Nephron progenitor cell (in vitro differentiated cells): ENCODE data around the gene CPNE1.

Experiments
- DNase-seq: peaks from one replicate; pipeline ENCODE4 v3.0.0; 2021
- H3K27ac Mint-ChIP-seq: 2 replicates; pipeline ENCODE4 v1.8.0; 2021; ENCODE audit warnings: mild to moderate bottlenecking, moderate library complexity, mixed read lengths
- H3K27me3 Mint-ChIP-seq: 2 replicates; pipeline ENCODE4 v1.8.0; 2021; ENCODE audit warnings: mild to moderate bottlenecking, low read depth, mixed read lengths; ENCODE audit not compliant: poor library complexity
- H3K36me3 Mint-ChIP-seq: 2 replicates; pipeline ENCODE4 v1.8.0; 2021; ENCODE audit warnings: low read depth, mixed read lengths
- H3K4me1 Mint-ChIP-seq: 2 replicates; pipeline ENCODE4 v1.8.0; 2021; ENCODE audit warnings: mixed read lengths
- H3K4me3 Mint-ChIP-seq: 2 replicates; pipeline ENCODE4 v1.8.0; 2021; ENCODE audit warnings: mild to moderate bottlenecking, moderate library complexity, mixed read lengths
- H3K9me3 Mint-ChIP-seq: 2 replicates; pipeline ENCODE4 v1.8.0; 2021; ENCODE audit warnings: mild to moderate bottlenecking, moderate library complexity, mixed read lengths
- CTCF ChIP-seq: fragments of 200-600 bp; sonication (generic); IDR thresholded peaks from 2 replicates; pipeline ENCODE4 v1.5.0; 2021; ENCODE audit warnings: antibody characterized with exemption

The CPNE1 gene

GRCh38 chr20:35681960-35682359, 17.3 kb upstream of the CPNE1 start:
- peaks cover 2% of the 10 kb centered on the region for H3K9me3 Mint-ChIP-seq
- peaks cover 11% of the 10 kb centered on the region for H3K4me1 Mint-ChIP-seq

GRCh38 chr20:35680452-35681183, 15.9 kb upstream of the CPNE1 start:
- H3K36me3 Mint-ChIP-seq = peaks cover 5% of the 10 kb centered on the region
- H3K27ac Mint-ChIP-seq = peak overlapping the region; percentile 50
- TF ChIP-seq CTCF = no peak
- H3K9me3 Mint-ChIP-seq = no peaks in the 10 kb centered on the region
- no peaks in the 10 kb centered on the region for H3K27me3 Mint-ChIP-seq
- H3K4me1 Mint-ChIP-seq = peaks cover 11% of the 10 kb centered on the region
- no peak for DNase-seq
- H3K4me3 Mint-ChIP-seq = no peak overlapping the region

More at GRCh38 chr20:35681960-35682359, 17.3 kb upstream of the CPNE1 start:
- no peak overlapping the region for H3K27ac Mint-ChIP-seq
- peaks cover 16% of the 10 kb centered on the region for H3K36me3 Mint-ChIP-seq
- DNase-seq = no peak
- TF ChIP-seq CTCF = no peak
- H3K27me3 Mint-ChIP-seq = no peaks in the 10 kb centered on the region
- no peak overlapping the region for H3K4me3 Mint-ChIP-seq

- DNase-seq = no peak
- Mint-ChIP-seq H3K9me3 (no peaks in the 10 kb centered on the region), H3K4me1 (peaks cover 8% of the 10 kb centered on the region), H3K4me3 (no peak overlapping the region), H3K36me3 (peaks cover 27% of the 10 kb centered on the region), H3K27me3 (no peaks in the 10 kb centered on the region), H3K27ac (no peak overlapping the region)
- TF ChIP-seq CTCF = no peak
These were observed 10.2 kb upstream of the CPNE1 start for GRCh38 chr20:35674921-35675320.

GRCh38 chr20:35673884-35674283, 9.2 kb upstream of the CPNE1 start:
- no peak overlapping the region for H3K4me3 Mint-ChIP-seq
- H3K4me1 Mint-ChIP-seq = peaks cover 8% of the 10 kb centered on the region
- DNase-seq = no peak
- peaks cover 35% of the 10 kb centered on the region for H3K36me3 Mint-ChIP-seq
- no peak for TF ChIP-seq CTCF
- no peak overlapping the region for H3K27ac Mint-ChIP-seq
- H3K9me3 Mint-ChIP-seq = no peaks in the 10 kb centered on the region
- H3K27me3 Mint-ChIP-seq = peaks cover 3% of the 10 kb centered on the region

GRCh38 chr20:35669681-35670080, 5.0 kb upstream of the CPNE1 start:
- Mint-ChIP-seq H3K27me3 (peaks cover 3% of the 10 kb centered on the region), H3K27ac (no peak overlapping the region), H3K36me3 (peaks cover 42% of the 10 kb centered on the region), H3K9me3 (no peaks in the 10 kb centered on the region), H3K4me3 (no peak overlapping the region), H3K4me1 (peaks cover 13% of the 10 kb centered on the region)
- no peak for TF ChIP-seq CTCF
- no peak for DNase-seq

GRCh38 chr20:35669221-35669620, 4.5 kb upstream of the CPNE1 start:
- no peak for TF ChIP-seq CTCF
- Mint-ChIP-seq H3K27me3 (peaks cover 6% of the 10 kb centered on the region), H3K4me3 (no peak overlapping the region), H3K27ac (no peak overlapping the region), H3K4me1 (peaks cover 13% of the 10 kb centered on the region), H3K36me3 (peaks cover 42% of the 10 kb centered on the region), H3K9me3 (no peaks in the 10 kb centered on the region)
- no peak for DNase-seq
